Caki2 (cell line): ENCODE data around the gene ATP8A1. TPM values are rescaled to one million over a fixed set of nuclear protein-coding genes. Genes with fewer than 3 reads are reported as not detected.

Source experiments
- DNase-seq: peaks from one replicate; pipeline ENCODE4 v3.0.0-alpha.2; 2015; ENCODE audit warnings: low read depth
- in situ Hi-C: cut with HindIII; loops from 2 replicates; pipeline ENCODE4 v1.10.0; 2016; ENCODE audit warnings: low sequenced_read_pairs, low pct_unique_long_range_greater_than_20kb, mixed read lengths
- total RNA-seq: library from RNA; depleted of rRNA; stranded (reverse); fragments of >200 nt; shearing (Covaris generic); gene quantifications from 2 replicates; pipeline ENCODE4 v1.2.3, GENCODE V29; 2014; ENCODE audit warnings: low replicate concordance

Gene ATP8A1
- total RNA-seq, 1 experiment from 2014 or later, result not detected

- no peak for DNase-seq
- in situ Hi-C loops, result no loop called here
Observed at GRCh38 chr4:42633605-42634388, 23.1 kb downstream of the ATP8A1 start.

GRCh38 chr4:42632653-42633382 lies 24.1 kb downstream of the ATP8A1 start:
- no peak for DNase-seq
- in situ Hi-C loops, result no loop called here

GRCh38 chr4:42630908-42631307 lies 26.0 kb downstream of the ATP8A1 start:
- no peak for DNase-seq
- in situ Hi-C loops, result no loop called here

GRCh38 chr4:42628740-42629139 lies 28.2 kb downstream of the ATP8A1 start:
- no peak for DNase-seq
- in situ Hi-C loops, result no loop called here

GRCh38 chr4:42627885-42628646 lies 28.8 kb downstream of the ATP8A1 start:
- in situ Hi-C loops, result no loop called here
- no peak for DNase-seq

GRCh38 chr4:42626629-42627146 lies 30.2 kb downstream of the ATP8A1 start:
- in situ Hi-C loops, result no loop called here
- DNase-seq, result no peak

- no peak for DNase-seq
- in situ Hi-C loops, result no loop called here
Observed at GRCh38 chr4:42625329-42625728, 31.6 kb downstream of the ATP8A1 start.

GRCh38 chr4:42624551-42624950 lies 32.4 kb downstream of the ATP8A1 start:
- DNase-seq, result peak; percentile 4
- in situ Hi-C loops, result no loop called here

GRCh38 chr4:42618023-42618422 lies 38.9 kb downstream of the ATP8A1 start:
- no peak for DNase-seq
- in situ Hi-C loops, result no loop called here

- in situ Hi-C loops, result no loop called here
- DNase-seq, result no peak
Observed at GRCh38 chr4:42617030-42617429, 39.9 kb downstream of the ATP8A1 start.

- in situ Hi-C loops, result no loop called here
- no peak for DNase-seq
Observed at GRCh38 chr4:42616572-42616971, 40.3 kb downstream of the ATP8A1 start.

GRCh38 chr4:42615131-42615763 lies 41.7 kb downstream of the ATP8A1 start:
- DNase-seq, result no peak
- in situ Hi-C loops, result no loop called here

GRCh38 chr4:42612898-42613297 lies 44.0 kb downstream of the ATP8A1 start:
- DNase-seq, result no peak
- in situ Hi-C loops, result no loop called here

- DNase-seq, result no peak
- in situ Hi-C loops, result no loop called here
Observed at GRCh38 chr4:42610941-42611340, 46.0 kb downstream of the ATP8A1 start.

- in situ Hi-C loops, result no loop called here
- DNase-seq, result no peak
Observed at GRCh38 chr4:42609051-42609450, 47.9 kb downstream of the ATP8A1 start.

- in situ Hi-C loops, result no loop called here
- DNase-seq, result no peak
Observed at GRCh38 chr4:42608551-42608950, 48.4 kb downstream of the ATP8A1 start.

- no peak for DNase-seq
- in situ Hi-C loops, result no loop called here
Observed at GRCh38 chr4:42607011-42607726, 49.7 kb downstream of the ATP8A1 start.

- no peak for DNase-seq
- in situ Hi-C loops, result no loop called here
Observed at GRCh38 chr4:42605264-42605663, 51.6 kb downstream of the ATP8A1 start.
